ENCODE measurements around the gene SLC35B1.

Gene SLC35B1

DNA sequence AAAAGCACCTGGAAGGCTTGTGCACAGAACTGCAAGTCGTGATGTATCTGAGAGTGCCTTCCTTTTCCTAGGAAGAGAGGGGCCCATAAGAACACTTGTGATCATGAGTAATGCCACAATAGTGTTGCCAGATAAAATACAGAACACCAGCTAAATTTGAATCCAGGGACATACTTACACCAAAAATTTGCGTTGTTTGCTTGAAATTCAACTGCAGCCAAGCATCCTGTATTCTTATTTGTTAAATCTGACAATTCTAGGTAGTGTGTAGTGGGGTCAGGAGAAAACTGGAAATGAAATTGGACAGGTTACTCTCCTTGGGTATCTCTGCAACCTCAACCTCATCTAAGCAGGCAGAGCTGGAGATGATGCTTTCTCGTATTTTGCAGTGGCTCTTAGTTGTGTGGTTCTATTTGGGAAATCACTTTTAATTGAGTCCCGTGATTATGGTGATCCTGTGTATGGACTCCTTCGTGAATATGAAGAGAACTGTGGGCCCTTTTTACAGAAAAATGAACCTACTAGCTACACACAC lies 12.0 kb downstream of the SLC35B1 start:
- H3K9me3 Mint-ChIP-seq: no peaks in the 10 kb centered on the region
- peak overlapping the region; percentile 28 for H3K27ac Mint-ChIP-seq
- peaks cover 29% of the 10 kb centered on the region for H3K4me1 Mint-ChIP-seq
- peaks cover 13% of the 10 kb centered on the region for H3K36me3 Mint-ChIP-seq
- ATAC-seq: peak; percentile 41
- H3K27me3 Mint-ChIP-seq: peaks cover 9% of the 10 kb centered on the region
- no peak overlapping the region for H3K4me3 Mint-ChIP-seq

DNA sequence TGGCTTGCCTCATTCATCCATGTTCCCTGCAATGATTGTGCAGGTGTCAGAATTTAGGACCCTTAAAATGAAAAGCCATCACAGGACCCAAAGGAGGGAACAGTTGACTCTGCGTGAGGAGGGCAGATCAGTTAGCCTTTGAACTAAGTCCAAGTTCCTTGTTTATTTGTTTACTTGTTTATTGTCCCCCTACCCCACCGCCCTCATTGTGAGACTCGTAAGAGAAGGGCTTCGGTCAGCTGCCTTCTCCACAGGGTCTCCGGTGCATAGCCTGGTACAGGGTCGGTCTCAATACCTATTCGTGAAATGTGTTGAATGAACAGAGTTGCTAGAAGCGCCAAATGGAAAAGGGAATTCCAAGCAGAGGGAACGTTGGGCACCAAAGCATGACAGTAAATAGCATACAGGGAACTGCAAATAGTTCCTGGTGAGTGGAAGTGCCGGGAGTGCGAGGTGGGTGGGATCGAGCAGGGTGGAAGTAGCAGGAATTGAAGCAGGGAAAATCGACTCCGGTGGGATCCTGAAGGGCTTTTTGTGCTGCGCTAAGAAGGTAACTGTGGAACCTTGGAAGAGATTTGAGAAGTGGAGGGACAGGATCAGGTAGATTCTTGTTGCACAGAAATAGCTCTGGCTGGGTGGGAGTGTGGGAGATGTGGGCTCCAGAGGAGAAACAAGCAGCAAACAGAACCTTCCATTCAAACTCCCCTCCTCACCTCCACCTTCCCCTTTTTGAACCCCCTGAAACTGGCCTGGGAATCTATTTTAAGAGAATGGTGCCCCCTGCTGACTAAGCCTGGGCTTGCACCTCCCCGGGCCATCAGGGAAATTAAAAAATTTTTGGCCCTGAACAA lies 12.7 kb downstream of the SLC35B1 start:
- H3K27ac Mint-ChIP-seq: peak overlapping the region; percentile 28
- peaks cover 9% of the 10 kb centered on the region for H3K27me3 Mint-ChIP-seq
- no peak overlapping the region for H3K4me3 Mint-ChIP-seq
- peaks cover 26% of the 10 kb centered on the region for H3K4me1 Mint-ChIP-seq
- no peaks in the 10 kb centered on the region for H3K9me3 Mint-ChIP-seq
- peaks cover 8% of the 10 kb centered on the region for H3K36me3 Mint-ChIP-seq
- peak; percentile 59 for ATAC-seq

DNA sequence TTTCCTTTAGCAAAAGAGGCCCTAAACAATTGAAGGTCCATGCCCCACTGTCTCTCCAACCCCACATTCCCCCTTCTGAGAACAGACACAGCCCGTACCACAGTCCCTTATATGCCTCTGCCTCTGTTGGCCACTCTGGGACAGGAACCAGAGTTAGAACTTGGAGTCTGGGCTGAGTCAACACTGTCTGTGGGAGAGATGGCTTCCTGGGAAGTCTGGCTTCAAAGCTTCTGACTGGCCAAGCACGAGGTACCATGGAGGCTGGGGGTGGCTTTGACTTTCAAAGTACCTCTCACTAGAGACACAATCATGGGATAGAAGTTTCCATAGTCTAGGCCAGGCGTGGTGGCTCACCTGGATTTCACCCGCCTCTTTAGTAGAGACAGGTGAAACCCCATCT lies 15.0 kb downstream of the SLC35B1 start:
- H3K4me1 Mint-ChIP-seq: peaks cover 27% of the 10 kb centered on the region
- no peak overlapping the region for H3K4me3 Mint-ChIP-seq
- no peaks in the 10 kb centered on the region for H3K36me3 Mint-ChIP-seq
- H3K27me3 Mint-ChIP-seq: peaks cover 9% of the 10 kb centered on the region
- H3K27ac Mint-ChIP-seq: no peak overlapping the region
- H3K9me3 Mint-ChIP-seq: no peaks in the 10 kb centered on the region
- no peak for ATAC-seq

GRCh38 chr17:49691677-49692191 lies 16.0 kb downstream of the SLC35B1 start:
- H3K4me1 Mint-ChIP-seq: peaks cover 27% of the 10 kb centered on the region
- H3K9me3 Mint-ChIP-seq: no peaks in the 10 kb centered on the region
- no peak overlapping the region for H3K27ac Mint-ChIP-seq
- no peak overlapping the region for H3K4me3 Mint-ChIP-seq
- peaks cover 9% of the 10 kb centered on the region for H3K27me3 Mint-ChIP-seq
- no peaks in the 10 kb centered on the region for H3K36me3 Mint-ChIP-seq
- ATAC-seq: no peak

DNA sequence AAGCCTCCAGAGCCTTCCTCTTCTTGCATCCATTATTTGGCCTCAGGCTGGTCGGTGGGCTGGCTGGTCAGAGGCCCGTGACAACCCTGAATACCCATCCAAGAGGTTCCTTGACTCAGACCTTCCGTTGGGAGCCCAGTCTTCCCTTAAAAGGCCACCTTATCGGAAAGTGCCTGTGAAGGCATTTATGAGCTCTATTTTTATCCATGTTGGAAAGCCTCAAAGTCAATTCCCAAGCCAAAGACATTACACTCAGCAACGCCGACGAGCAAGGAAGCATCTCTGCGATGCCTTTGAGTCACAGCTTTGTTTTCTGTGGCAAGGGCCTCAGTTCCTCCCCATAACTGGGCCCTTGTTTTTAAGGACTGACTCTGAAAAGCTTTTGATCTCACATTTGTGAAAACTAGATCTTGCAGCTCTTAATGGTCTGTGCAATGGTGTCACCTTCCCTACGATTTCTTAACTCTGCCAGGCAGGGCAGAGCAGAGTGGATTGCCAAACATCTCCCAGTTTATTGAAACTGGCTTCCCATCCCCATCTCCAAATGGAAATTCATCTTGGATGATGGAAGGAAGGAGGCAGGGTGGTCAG lies 16.6 kb downstream of the SLC35B1 start:
- no peaks in the 10 kb centered on the region for H3K9me3 Mint-ChIP-seq
- H3K4me1 Mint-ChIP-seq: peaks cover 21% of the 10 kb centered on the region
- H3K27me3 Mint-ChIP-seq: peaks cover 9% of the 10 kb centered on the region
- no peak for ATAC-seq
- no peak overlapping the region for H3K4me3 Mint-ChIP-seq
- no peak overlapping the region for H3K27ac Mint-ChIP-seq
- H3K36me3 Mint-ChIP-seq: no peaks in the 10 kb centered on the region

DNA sequence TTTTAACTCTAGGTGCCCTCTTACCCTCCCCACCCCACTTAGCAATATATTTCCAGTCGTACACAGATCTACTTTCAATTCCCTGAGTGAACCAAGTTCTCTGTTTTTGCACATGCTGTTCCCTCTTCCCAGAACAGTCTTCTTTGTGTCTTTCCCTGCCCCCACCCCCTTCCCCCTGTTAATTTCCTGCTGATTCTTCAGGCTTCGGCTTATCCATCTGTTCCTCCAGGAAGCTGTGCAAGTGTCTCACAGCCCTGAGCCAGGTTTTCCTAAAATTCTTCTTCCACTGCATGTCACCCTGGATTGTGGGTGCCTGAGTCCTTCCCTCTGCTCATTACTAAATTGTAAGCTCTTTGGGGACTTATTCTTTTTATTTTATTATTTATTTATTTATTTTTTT lies 17.5 kb downstream of the SLC35B1 start:
- H3K4me1 Mint-ChIP-seq: peaks cover 14% of the 10 kb centered on the region
- no peaks in the 10 kb centered on the region for H3K9me3 Mint-ChIP-seq
- peaks cover 9% of the 10 kb centered on the region for H3K27me3 Mint-ChIP-seq
- no peak overlapping the region for H3K27ac Mint-ChIP-seq
- no peaks in the 10 kb centered on the region for H3K36me3 Mint-ChIP-seq
- ATAC-seq: no peak
- no peak overlapping the region for H3K4me3 Mint-ChIP-seq

GRCh38 chr17:49688848-49689247 lies 18.9 kb downstream of the SLC35B1 start:
- no peak overlapping the region for H3K4me3 Mint-ChIP-seq
- H3K4me1 Mint-ChIP-seq: peaks cover 8% of the 10 kb centered on the region
- H3K36me3 Mint-ChIP-seq: no peaks in the 10 kb centered on the region
- no peak for ATAC-seq
- peaks cover 9% of the 10 kb centered on the region for H3K27me3 Mint-ChIP-seq
- no peaks in the 10 kb centered on the region for H3K9me3 Mint-ChIP-seq
- H3K27ac Mint-ChIP-seq: peak overlapping the region; percentile 4

GRCh38 chr17:49687878-49688491 lies 19.8 kb downstream of the SLC35B1 start:
- H3K27ac Mint-ChIP-seq: peak overlapping the region; percentile 81
- no peak for ATAC-seq
- no peaks in the 10 kb centered on the region for H3K9me3 Mint-ChIP-seq
- no peak overlapping the region for H3K4me3 Mint-ChIP-seq
- H3K36me3 Mint-ChIP-seq: no peaks in the 10 kb centered on the region
- H3K4me1 Mint-ChIP-seq: peaks cover 8% of the 10 kb centered on the region
- peaks cover 9% of the 10 kb centered on the region for H3K27me3 Mint-ChIP-seq

- Mint-ChIP-seq H3K27ac (no peak overlapping the region), H3K9me3 (no peaks in the 10 kb centered on the region), H3K36me3 (no peaks in the 10 kb centered on the region), H3K4me3 (no peak overlapping the region), H3K4me1 (peaks cover 14% of the 10 kb centered on the region), H3K27me3 (no peaks in the 10 kb centered on the region)
- ATAC-seq: no peak
These were observed 26.4 kb downstream of the SLC35B1 start for GRCh38 chr17:49681106-49681979.

DNA sequence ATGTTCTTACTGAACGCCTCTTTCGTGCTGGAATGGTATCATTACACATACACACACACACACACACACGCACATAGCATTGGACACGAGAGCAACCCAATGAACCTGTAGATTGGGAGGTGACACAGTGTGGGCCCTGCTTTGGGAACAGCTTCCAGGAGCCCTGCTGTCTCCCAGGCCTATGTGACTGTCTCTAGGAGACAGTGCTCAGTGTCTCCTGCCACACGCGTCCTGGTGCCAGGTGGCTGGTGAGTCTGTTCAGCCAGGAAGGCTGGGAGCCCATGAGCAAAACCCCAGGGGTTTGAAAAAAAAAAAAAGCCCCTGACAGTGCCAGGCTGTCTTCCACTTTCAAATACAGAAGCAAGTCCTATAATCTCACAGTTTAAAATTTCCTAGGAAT lies 27.4 kb downstream of the SLC35B1 start:
- no peak for ATAC-seq
- no peak overlapping the region for H3K4me3 Mint-ChIP-seq
- H3K4me1 Mint-ChIP-seq: peaks cover 24% of the 10 kb centered on the region
- H3K36me3 Mint-ChIP-seq: peaks cover 2% of the 10 kb centered on the region
- no peak overlapping the region for H3K27ac Mint-ChIP-seq
- no peaks in the 10 kb centered on the region for H3K9me3 Mint-ChIP-seq
- no peaks in the 10 kb centered on the region for H3K27me3 Mint-ChIP-seq

DNA sequence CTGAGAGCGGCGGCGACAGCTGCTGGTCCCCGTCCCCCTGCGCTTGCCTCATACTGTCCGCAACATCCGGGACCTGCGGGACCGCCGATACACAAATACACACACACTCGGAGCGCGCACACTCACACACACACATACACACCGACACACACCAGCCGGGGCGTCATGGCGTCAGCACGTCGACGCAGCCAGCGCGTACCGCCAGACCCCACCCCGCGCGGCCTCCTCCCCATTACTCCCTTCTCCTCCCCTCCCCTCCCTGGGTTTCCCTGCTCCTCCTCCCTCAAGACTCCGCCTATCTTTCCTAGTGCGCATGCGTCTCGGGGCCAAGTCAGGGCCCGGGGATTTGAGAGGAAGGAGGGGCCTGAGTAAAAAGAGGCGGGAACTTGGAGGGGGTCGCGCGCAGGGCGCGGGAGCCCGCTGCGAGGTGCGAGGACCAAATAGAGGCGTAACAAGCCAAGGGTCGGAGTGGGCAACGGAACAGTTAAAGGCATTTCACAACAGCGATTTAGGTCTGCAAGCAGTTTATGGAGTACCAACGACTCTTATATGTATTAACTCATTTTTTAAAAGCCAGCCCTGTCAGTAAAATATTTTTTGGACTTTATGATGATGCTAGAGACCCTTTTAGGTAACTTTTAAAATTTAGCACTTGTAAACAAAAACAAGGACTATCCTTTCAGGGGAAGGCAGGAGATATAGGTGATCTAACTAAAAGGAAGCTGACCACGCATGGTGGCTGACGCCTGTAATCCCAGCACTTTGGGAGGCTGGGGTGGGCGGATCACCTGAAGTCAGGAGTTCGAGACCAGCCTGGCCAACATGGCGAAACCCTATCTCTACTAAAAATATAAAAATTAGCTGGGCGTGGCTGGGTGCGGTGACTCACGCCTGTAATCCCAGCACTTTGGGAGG lies 29.6 kb downstream of the SLC35B1 start, which contains the start of gene SPOP:
TSS of gene SPOP (minus strand) at position 165 of the 915 bp plus-strand sequence. CDS start 55,287 bp downstream, outside the sequence.
- ATAC-seq: peak; percentile 97
- Mint-ChIP-seq H3K9me3 (no peaks in the 10 kb centered on the region), H3K4me1 (peaks cover 43% of the 10 kb centered on the region)

DNA sequence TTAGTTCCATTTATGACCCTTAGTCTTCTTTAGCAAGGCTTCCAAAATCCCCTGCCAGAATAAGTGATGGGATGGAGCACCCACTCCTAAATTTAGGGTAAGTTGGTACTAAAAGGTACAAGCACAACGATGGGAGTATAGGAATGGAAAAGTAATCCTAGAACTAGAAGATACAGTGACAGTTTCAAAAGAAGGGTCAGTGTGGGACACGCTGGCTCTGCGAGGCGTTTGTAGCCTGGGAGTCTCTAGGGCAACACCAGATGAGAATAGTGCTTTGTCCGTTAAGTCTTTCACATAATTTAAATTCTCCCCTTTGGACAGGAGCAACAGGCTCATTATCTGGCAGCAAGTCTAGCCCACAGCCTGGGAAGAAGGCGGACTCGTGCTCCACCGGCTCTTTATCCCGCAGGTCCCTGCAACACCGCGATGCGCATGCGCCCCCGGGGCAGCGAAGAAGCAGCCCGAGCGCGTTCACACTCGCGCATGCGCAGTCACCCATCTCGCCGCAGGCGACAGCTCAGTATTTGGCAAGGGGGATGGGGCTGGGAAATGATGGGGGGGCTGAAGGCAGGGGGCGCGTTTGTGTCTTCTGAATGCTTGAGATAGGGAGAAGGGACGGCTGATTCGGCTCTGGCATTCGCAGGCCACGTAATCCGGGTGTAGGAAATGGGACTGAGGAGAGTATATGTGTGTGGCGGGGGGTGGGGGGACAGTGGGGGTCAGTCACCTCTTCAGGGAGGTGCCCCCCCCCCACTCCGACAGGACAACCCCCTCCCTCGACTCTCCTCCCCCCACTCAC lies 30.4 kb downstream of the SLC35B1 start:
- H3K27me3 Mint-ChIP-seq: no peaks in the 10 kb centered on the region
- peaks cover 7% of the 10 kb centered on the region for H3K36me3 Mint-ChIP-seq
- peak; percentile 77 for ATAC-seq
- H3K9me3 Mint-ChIP-seq: no peaks in the 10 kb centered on the region
- peak overlapping the region; percentile 91 for H3K27ac Mint-ChIP-seq
- H3K4me3 Mint-ChIP-seq: peak overlapping the region; percentile 83
- peaks cover 47% of the 10 kb centered on the region for H3K4me1 Mint-ChIP-seq

More for the DNA sequence above, 29.6 kb downstream of the SLC35B1 start, which contains the start of gene SPOP:
- no peaks in the 10 kb centered on the region for H3K27me3 Mint-ChIP-seq
- peak within 1 kb of the TSS; percentile 91 for H3K27ac Mint-ChIP-seq
- peak within 1 kb of the TSS; percentile 83 for H3K4me3 Mint-ChIP-seq
- peaks cover 7% of the 10 kb centered on the region for H3K36me3 Mint-ChIP-seq

DNA sequence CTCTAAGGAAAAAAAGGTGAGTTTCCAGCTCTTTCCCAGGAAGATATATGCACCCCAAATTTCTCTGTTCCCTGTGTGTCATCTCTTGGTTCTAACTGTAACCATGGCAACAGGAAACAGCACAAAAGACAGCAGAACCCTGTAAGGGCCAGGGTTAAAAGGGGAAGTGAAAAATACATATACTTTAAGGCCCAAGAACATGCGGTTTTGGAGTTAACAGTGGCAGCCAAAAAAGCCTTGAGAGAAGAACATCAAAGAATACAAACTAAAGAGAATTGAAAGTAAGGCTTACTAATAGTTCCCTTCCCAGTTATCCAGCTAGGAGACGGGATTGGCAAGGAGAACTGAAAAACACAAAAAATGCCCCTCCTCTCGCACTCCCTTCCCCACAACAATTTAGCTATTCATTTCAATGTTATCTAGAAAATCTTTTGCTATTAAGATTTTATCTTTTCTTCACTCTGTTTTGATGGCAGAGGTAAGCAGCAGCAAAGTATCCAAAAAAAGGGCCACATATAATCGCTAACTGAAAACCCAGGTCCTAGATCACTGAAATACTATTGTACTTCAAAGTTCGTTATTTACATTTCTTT lies 31.4 kb downstream of the SLC35B1 start:
- peaks cover 7% of the 10 kb centered on the region for H3K36me3 Mint-ChIP-seq
- peak; percentile 77 for ATAC-seq
- H3K27me3 Mint-ChIP-seq: no peaks in the 10 kb centered on the region
- peaks cover 47% of the 10 kb centered on the region for H3K4me1 Mint-ChIP-seq
- H3K9me3 Mint-ChIP-seq: no peaks in the 10 kb centered on the region
- H3K27ac Mint-ChIP-seq: peak overlapping the region; percentile 91
- peak overlapping the region; percentile 83 for H3K4me3 Mint-ChIP-seq

All from stimulated activated memory B cell treated with anti-CD40 and anti-IgM and Interleukin-4, amounts not matched to agents 10 μg/mL and 1 μg/mL and 100 μg/mL, for 72 hours (primary cell).